ENCODE results near the gene CD226. TPM values are rescaled to one million over a fixed set of nuclear protein-coding genes. Genes with fewer than 3 reads are reported as not detected.

The CD226 gene
- total RNA-seq, 4 donors from 2014 or later = 0.17 to 2.7 (median 0.34) TPM

DNA sequence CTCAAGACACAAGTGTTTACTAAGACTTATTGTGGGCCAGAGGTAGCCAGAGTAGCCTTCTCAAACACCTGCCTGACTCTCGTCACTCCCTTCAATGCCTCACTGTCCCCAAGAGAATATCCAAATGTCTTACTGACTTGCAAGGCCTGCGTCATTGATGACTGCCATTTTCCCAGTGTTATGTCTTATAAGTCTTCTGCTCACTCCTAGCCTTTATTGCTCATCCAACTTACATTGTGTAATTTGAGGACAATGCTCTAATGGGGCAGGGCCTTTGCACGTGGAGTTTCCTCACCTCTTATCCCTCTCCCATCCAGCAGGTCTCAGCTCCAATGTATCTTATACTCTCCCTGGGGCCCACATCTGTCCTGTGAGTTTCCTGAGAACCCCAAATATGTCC, 10.1 kb upstream of the CD226 start:
- no peak overlapping the region for H3K4me3 ChIP-seq
- TF ChIP-seq EP300 (IDR thresholded peaks at IDR 0.05) = no peak
- peaks cover 0 to 7% (median 0%) of the 10 kb centered on the region in 4 donors for H3K4me1 ChIP-seq
- WGBS = 93% methylated on average over 3 of the region's 3 CpGs
- no peaks in the 10 kb centered on the region for H3K27me3 ChIP-seq
- H3K27ac ChIP-seq (replicated peaks in 1 of 4) = no peak overlapping the region
- peaks cover 0 to 5% (median 0%) of the 10 kb centered on the region in 4 donors for H3K36me3 ChIP-seq
- intact Hi-C loops (cut with DNase I) = no loop called here
- DNase-seq (ENCODE audit: extremely low spot score) = peak; percentile 64
- no peaks in the 10 kb centered on the region for H3K9me3 ChIP-seq

- 80% methylated on average over 20 of the region's 20 CpGs for WGBS
- Histone ChIP-seq H3K4me1 (peaks cover 0 to 7% (median 0%) of the 10 kb centered on the region in 4 donors), H3K27me3 (no peaks in the 10 kb centered on the region), H3K36me3 (no peaks in the 10 kb centered on the region), H3K27ac (replicated peaks in 1 of 4) (no peak overlapping the region), H3K9me3 (no peaks in the 10 kb centered on the region), H3K4me3 (no peak overlapping the region)
- intact Hi-C loops (cut with DNase I) = no loop called here
- TF ChIP-seq EP300 (IDR thresholded peaks at IDR 0.05) (no peak), CTCF (IDR thresholded peaks at IDR 0.05) (no peak), POLR2A (IDR thresholded peaks at IDR 0.05; ENCODE audit: low read depth) (no peak), POLR2AphosphoS5 (IDR thresholded peaks at IDR 0.05) (no peak)
- peak; percentile 86 for DNase-seq (ENCODE audit: extremely low spot score)
Measured at GRCh38 chr18:69956665-69957620, 9.3 kb upstream of the CD226 start.

GRCh38 chr18:69956057-69956456, 8.4 kb upstream of the CD226 start:
- no peaks in the 10 kb centered on the region for H3K27me3 ChIP-seq
- H3K4me1 ChIP-seq = peaks cover 0 to 7% (median 2%) of the 10 kb centered on the region in 4 donors
- H3K4me3 ChIP-seq = no peak overlapping the region
- intact Hi-C loops (cut with DNase I) = no loop called here
- DNase-seq (ENCODE audit: extremely low spot score) = peak; percentile 89
- TF ChIP-seq POLR2A (IDR thresholded peaks at IDR 0.05; ENCODE audit: low read depth) (no peak), POLR2AphosphoS5 (IDR thresholded peaks at IDR 0.05) (no peak), CTCF (IDR thresholded peaks at IDR 0.05) (no peak), EP300 (IDR thresholded peaks at IDR 0.05) (no peak)
- H3K9me3 ChIP-seq = no peaks in the 10 kb centered on the region
- no peaks in the 10 kb centered on the region for H3K36me3 ChIP-seq
- H3K27ac ChIP-seq (replicated peaks in 1 of 4) = no peak overlapping the region
- 77% methylated on average over 5 of the region's 5 CpGs for WGBS

GRCh38 chr18:69954719-69955480, 7.2 kb upstream of the CD226 start:
- WGBS = 52% methylated on average over 5 of the region's 5 CpGs
- intact Hi-C loops (cut with DNase I) = no loop called here
- no peak overlapping the region for H3K27ac ChIP-seq (replicated peaks in 1 of 4)
- peak; percentile 29 for DNase-seq (ENCODE audit: extremely low spot score)
- H3K9me3 ChIP-seq = no peaks in the 10 kb centered on the region
- TF ChIP-seq POLR2AphosphoS5 (IDR thresholded peaks at IDR 0.05) (no peak), CTCF (IDR thresholded peaks at IDR 0.05) (no peak)
- H3K36me3 ChIP-seq = no peaks in the 10 kb centered on the region
- H3K4me3 ChIP-seq = no peak overlapping the region
- no peaks in the 10 kb centered on the region for H3K27me3 ChIP-seq
- peaks cover 0 to 7% (median 3%) of the 10 kb centered on the region in 4 donors for H3K4me1 ChIP-seq

DNA sequence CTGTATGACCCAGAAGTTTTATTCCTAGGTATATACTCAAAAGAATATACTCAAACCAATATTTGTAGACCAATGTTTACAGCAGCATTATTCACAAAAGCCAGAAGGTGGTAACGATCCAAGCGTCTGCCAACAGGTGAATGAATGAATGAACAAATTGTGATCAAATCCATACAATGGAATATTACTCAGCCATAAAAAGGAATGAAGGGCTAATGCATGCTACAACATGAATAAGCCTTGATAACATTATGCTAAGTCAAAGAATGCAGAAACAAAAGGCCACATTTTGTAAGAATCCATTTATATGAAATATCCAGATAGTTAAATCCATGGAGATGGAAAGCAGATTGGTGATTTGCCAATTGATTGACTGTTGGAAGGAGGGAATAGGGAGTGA, 5.5 kb upstream of the CD226 start:
- Histone ChIP-seq H3K27me3 (no peaks in the 10 kb centered on the region), H3K36me3 (no peaks in the 10 kb centered on the region)

More for the DNA sequence above, 5.5 kb upstream of the CD226 start:
- Histone ChIP-seq H3K27ac (replicated peaks in 1 of 4) (no peak overlapping the region), H3K9me3 (no peaks in the 10 kb centered on the region), H3K4me3 (no peak overlapping the region), H3K4me1 (peaks cover 0 to 7% (median 3%) of the 10 kb centered on the region in 4 donors)
- 98% methylated on average over 2 of the region's 2 CpGs for WGBS
- intact Hi-C loops (cut with DNase I) = no loop called here
- TF ChIP-seq CTCF (IDR thresholded peaks at IDR 0.05) (no peak), POLR2A (IDR thresholded peaks at IDR 0.05; ENCODE audit: low read depth) (no peak), POLR2AphosphoS5 (IDR thresholded peaks at IDR 0.05) (no peak), EP300 (IDR thresholded peaks at IDR 0.05) (no peak)
- no peak for DNase-seq (ENCODE audit: extremely low spot score)

Measured in esophagus muscularis mucosa (tissue), 4 donors.